Central memory CD8-positive, alpha-beta T cell (primary cell): ENCODE data around the gene PCDH12.
A peak's percentile ranks its signal among the peaks of the same experiment; 100 is the strongest.

Source experiments
- ATAC-seq: fragments of 150-1000 bp; cut with Tn5 transposase; replicated peaks from 2 replicates; pipeline ENCODE4 v1.10.0; 2022; ENCODE audit warnings: mild to moderate bottlenecking, moderate FRiP score, moderate number of reproducible peaks; ENCODE audit not compliant: poor library complexity, severe bottlenecking; ENCODE audit errors: extremely low read depth
- DNase-seq, 2 donors: peaks; one replicate each; pipeline ENCODE4 v3.0.0; 2021; ENCODE audit warnings: low spot score in 2 of 2
- H3K27ac Mint-ChIP-seq: one replicate; pipeline ENCODE4 v1.8.0; 2022; ENCODE audit warnings: low read depth, mild to moderate bottlenecking, moderate library complexity, mixed read lengths
- H3K27me3 Mint-ChIP-seq: one replicate; pipeline ENCODE4 v1.8.0; 2022; ENCODE audit warnings: mixed read lengths
- H3K36me3 Mint-ChIP-seq: one replicate; pipeline ENCODE4 v1.8.0; 2022; ENCODE audit warnings: mild to moderate bottlenecking, moderate library complexity, mixed read lengths; ENCODE audit not compliant: insufficient read depth
- H3K4me1 Mint-ChIP-seq: one replicate; pipeline ENCODE4 v1.8.0; 2022; ENCODE audit warnings: mixed read lengths
- H3K4me3 Mint-ChIP-seq: one replicate; pipeline ENCODE4 v1.8.0; 2022; ENCODE audit warnings: mild to moderate bottlenecking, moderate library complexity, mixed read lengths
- H3K9me3 Mint-ChIP-seq: one replicate; pipeline ENCODE4 v1.8.0; 2022; ENCODE audit warnings: mixed read lengths

PCDH12 gene

DNA sequence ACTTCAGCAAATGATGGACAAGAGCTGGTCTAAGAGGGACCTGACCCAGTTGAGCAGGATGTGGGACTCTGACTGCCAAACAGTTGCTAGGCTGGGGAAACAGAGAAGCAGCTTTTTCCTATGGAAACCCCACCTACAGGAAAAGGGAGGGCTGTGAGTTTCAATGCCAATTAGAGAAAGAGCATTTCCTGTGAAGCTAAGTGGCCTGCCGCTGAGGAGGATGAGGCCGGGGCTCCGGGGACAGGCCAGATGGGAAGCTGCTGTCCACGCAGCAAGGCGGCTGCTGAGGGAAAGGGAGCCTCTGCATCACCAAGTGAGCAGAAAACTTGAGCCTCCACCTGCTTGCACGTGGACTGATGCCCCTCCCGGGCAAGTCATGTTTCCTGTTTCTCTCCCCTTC is at the start of gene PCDH12:
Gene PCDH12 (minus strand): TSS at position 90 of the 400 bp plus-strand sequence. CDS start 351 bp downstream, outside the sequence.
- Mint-ChIP-seq H3K4me1 (peaks cover 46% of the 10 kb centered on the region), H3K36me3 (peaks cover 1% of the 10 kb centered on the region), H3K27me3 (no peaks in the 10 kb centered on the region), H3K4me3 (no peak within 1 kb of the TSS), H3K9me3 (no peaks in the 10 kb centered on the region), H3K27ac (no peak within 1 kb of the TSS)
- no peak for DNase-seq
- ATAC-seq: no peak

- Mint-ChIP-seq H3K36me3 (peaks cover 17% of the 10 kb centered on the region), H3K27me3 (no peaks in the 10 kb centered on the region), H3K9me3 (no peaks in the 10 kb centered on the region), H3K4me1 (peaks cover 36% of the 10 kb centered on the region), H3K27ac (peak overlapping the region; percentile 80), H3K4me3 (peak overlapping the region; percentile 29)
- no peak for DNase-seq
- no peak for ATAC-seq
These were observed 49.2 kb upstream of the PCDH12 start for GRCh38 chr5:142007237-142007544.

DNA sequence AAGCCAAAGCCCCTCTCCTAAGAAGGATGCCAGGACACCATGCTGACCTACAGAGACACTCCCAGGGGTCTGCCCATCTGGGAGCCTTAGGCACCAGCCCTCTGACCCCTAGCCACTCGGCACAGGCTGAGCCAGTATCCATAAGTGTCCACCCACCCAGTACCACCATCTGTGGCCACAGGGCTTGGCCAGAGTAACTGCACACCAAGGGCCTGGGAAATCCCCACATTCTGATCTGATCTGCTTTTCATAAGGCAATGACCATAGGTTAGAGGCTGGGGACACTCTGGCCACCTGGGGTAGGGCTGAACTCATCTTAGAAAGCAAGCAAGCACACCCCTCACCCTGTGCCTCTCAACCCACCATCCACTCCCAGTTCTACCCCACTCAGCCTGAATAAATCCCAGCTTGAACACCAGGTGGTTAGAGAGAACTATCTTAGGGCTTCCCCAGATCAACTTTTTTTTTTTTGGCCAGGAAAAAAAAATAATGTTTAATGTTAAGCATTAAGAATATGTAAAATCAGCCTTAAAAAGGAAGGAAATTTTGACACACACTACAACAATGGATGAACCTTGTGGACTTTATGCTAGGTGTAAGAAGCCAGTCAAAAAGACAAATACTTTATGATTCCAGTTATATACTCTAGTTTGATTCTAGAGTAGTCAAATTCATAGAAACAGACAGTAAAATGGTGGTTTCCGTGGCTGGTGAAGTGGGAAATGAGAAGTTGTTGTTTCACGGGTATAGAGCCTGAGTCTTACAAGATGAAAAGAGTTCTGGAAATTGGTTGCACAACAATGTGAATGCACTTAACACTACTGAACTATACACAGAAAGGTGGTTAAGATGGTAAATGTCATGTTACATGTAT is 48.6 kb upstream of the PCDH12 start:
- H3K36me3 Mint-ChIP-seq: peaks cover 13% of the 10 kb centered on the region
- peak overlapping the region; percentile 80 for H3K27ac Mint-ChIP-seq
- DNase-seq (peak in 1 of 2 donors; percentile 16), ATAC-seq (peak; percentile 88)
- peak overlapping the region; percentile 29 for H3K4me3 Mint-ChIP-seq
- H3K27me3 Mint-ChIP-seq: no peaks in the 10 kb centered on the region
- H3K4me1 Mint-ChIP-seq: peaks cover 30% of the 10 kb centered on the region
- H3K9me3 Mint-ChIP-seq: no peaks in the 10 kb centered on the region

DNA sequence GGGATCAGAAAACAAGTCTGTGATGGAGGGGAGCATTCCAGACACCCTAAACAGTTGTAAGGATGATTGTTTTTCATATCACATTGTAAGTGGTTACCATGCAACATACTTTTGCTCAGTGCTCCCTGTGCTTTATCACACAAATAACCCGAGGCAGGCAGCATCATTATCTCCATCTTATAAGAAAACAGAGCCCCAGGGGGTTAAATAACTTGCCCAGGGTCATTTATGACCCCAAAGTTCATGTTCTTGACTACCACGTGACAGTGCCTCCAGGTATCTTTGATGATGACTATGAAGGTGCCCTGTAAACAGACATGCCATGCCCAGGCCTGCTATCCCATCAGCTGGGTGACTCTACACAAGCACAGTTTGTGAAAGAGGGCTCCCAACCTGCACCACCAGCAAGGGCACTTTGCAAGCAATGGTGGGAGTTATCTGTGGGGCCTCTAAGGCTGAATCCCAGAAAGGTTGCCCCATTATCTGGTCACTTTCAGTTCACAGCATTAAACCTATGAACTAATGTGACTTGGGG is 45.3 kb upstream of the PCDH12 start:
- Mint-ChIP-seq H3K27me3 (no peaks in the 10 kb centered on the region), H3K27ac (no peak overlapping the region), H3K4me1 (peaks cover 24% of the 10 kb centered on the region), H3K4me3 (no peak overlapping the region), H3K36me3 (peaks cover 17% of the 10 kb centered on the region), H3K9me3 (no peaks in the 10 kb centered on the region)
- ATAC-seq: no peak
- no peak for DNase-seq

DNA sequence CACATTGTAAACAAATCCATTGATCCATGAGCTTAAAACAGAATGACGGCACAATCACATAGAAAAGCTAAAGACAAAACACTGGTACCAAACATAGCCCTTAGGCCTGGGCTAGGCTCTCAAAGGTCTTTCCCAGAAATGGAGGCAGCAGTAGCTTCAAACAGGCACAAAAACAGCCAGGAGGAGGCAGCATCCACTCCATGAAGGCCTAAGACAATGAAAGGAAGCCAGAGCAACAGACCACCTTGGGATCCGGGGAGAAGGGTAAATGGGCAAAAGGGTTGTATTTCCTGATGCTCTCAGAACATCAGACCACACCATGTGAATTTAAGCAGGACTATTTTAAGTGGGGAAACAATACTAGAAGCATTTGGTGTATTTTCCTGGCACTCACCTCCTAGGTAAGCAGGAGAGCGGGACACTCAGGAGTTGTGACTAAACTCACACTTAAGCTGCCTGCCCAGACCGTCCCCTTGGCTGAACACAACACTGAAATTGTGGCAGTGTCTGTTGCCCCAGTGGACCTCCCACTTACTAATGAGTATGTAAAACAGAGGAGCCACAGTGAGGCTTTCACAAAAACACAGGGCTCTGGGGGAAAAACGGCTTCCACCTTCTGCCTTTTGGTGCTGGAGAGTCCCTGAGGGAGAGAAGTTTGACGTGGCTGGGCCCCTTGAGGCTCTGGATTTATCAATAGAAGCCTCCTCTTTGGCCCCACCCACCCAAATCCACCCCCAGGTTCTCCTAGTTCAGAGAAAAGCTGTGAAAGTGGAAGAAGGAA is 42.9 kb upstream of the PCDH12 start:
- no peaks in the 10 kb centered on the region for H3K9me3 Mint-ChIP-seq
- no peaks in the 10 kb centered on the region for H3K4me1 Mint-ChIP-seq
- no peak for DNase-seq
- no peak for ATAC-seq
- no peaks in the 10 kb centered on the region for H3K27me3 Mint-ChIP-seq
- H3K36me3 Mint-ChIP-seq: peaks cover 13% of the 10 kb centered on the region
- no peak overlapping the region for H3K4me3 Mint-ChIP-seq
- H3K27ac Mint-ChIP-seq: peak overlapping the region; percentile 74

- H3K4me3 Mint-ChIP-seq: no peak overlapping the region
- H3K9me3 Mint-ChIP-seq: no peaks in the 10 kb centered on the region
- ATAC-seq: no peak
- DNase-seq: no peak
- H3K4me1 Mint-ChIP-seq: no peaks in the 10 kb centered on the region
- H3K27me3 Mint-ChIP-seq: no peaks in the 10 kb centered on the region
- H3K36me3 Mint-ChIP-seq: peaks cover 8% of the 10 kb centered on the region
- peak overlapping the region; percentile 74 for H3K27ac Mint-ChIP-seq
These were observed 42.2 kb upstream of the PCDH12 start for GRCh38 chr5:142000173-142000572.

DNA sequence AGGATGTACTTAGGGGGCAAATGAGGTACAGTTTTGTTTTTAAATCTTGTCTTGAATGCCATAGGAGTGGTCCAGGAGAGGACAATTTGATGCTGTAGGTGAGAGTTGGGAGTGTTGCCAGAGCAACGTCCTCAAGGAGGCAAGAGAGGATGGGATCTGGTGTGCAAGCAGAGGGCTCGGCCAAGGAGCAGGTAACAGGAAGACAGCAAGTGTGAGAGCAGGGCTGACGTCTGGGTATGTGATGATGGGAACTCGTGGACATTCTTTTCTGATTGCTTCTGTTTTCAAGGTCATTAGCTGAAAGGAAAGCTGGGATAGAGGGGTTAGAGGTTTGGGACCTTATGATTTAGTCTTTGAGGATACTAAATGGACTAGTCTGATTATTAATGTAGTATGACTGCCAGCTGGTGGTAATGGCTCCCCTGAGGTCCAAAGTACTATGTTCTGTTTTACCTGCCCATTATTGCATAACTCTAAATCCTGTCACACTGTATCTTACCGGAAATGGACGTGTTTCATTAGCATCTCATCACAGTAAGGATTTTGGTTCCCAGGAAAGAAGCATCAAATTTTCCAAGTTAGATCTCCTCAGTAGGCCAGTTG is 39.5 kb upstream of the PCDH12 start:
- H3K4me3 Mint-ChIP-seq: no peak overlapping the region

GRCh38 chr5:141995656-141996055 is 37.7 kb upstream of the PCDH12 start:
- H3K9me3 Mint-ChIP-seq: no peaks in the 10 kb centered on the region

More for the DNA sequence above, 39.5 kb upstream of the PCDH12 start:
- H3K27ac Mint-ChIP-seq: no peak overlapping the region
- no peak for ATAC-seq
- no peak for DNase-seq
- H3K36me3 Mint-ChIP-seq: peaks cover 8% of the 10 kb centered on the region
- peaks cover 6% of the 10 kb centered on the region for H3K4me1 Mint-ChIP-seq
- no peaks in the 10 kb centered on the region for H3K9me3 Mint-ChIP-seq
- no peaks in the 10 kb centered on the region for H3K27me3 Mint-ChIP-seq

DNA sequence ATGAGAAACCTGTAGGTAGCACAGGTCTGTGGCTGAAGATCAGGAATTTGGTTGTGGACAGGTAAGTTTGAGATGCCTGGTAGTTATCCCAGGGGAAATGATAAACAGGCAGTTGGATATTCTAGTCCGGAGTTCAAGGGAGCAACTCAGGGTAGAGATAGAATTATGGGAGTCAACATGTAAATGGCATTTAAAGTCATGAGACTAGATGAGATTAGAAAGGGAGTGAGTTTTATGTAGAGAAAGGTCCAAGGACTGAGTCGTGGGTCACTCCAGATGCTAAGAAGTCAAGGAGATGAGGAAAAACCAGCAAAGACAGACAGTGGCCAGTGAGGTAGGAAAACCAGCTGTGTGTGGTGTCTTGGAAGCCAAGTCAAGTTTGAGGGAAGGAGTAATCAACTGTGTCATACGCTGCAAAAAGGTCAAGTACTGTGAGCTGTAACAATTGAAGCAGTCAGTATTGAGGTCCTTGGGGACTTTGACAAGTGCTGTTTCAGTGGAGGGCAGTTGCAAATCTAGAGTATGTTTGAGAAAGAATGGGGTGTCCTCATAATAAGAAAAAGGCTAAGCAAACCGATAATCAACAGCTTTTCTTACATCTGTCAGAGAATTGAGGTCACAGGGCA is 36.6 kb upstream of the PCDH12 start:
- H3K4me1 Mint-ChIP-seq: peaks cover 6% of the 10 kb centered on the region
- H3K9me3 Mint-ChIP-seq: no peaks in the 10 kb centered on the region
- no peak for DNase-seq
- no peak overlapping the region for H3K4me3 Mint-ChIP-seq
- peak overlapping the region; percentile 56 for H3K27ac Mint-ChIP-seq
- no peaks in the 10 kb centered on the region for H3K27me3 Mint-ChIP-seq
- peaks cover 7% of the 10 kb centered on the region for H3K36me3 Mint-ChIP-seq
- no peak for ATAC-seq

More at GRCh38 chr5:141995656-141996055, 37.7 kb upstream of the PCDH12 start:
- Mint-ChIP-seq H3K4me1 (peaks cover 6% of the 10 kb centered on the region), H3K4me3 (no peak overlapping the region), H3K36me3 (peaks cover 11% of the 10 kb centered on the region), H3K27ac (no peak overlapping the region), H3K27me3 (no peaks in the 10 kb centered on the region)
- ATAC-seq (no peak), DNase-seq (no peak)

DNA sequence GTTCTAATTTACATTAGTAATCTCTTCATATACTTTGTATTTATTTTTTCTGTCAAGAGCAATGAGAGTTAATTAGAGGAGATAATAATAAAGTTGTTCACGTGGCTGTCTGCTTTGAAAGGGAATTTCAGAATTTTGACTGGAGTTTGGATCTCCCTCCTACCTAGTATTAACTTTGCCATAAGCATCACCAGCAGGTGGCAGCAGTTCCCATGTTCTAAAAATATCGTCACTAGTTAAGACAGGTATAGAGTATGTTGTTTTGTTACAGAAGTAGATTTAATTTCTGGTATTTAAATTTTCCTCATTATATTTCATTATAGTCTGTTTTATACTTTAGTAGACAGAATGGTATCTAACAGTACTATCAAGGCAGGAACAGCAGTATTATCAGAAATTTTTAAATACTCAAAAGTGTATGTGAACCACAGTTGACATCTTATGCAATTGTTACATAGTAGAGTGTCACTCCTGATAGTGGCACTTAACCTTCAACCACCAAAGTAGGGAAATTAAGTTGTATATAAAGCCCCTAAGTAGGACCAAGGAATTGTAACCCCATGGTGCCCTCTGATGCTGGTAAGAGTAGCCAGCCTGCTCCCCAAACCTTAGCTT is 34.5 kb upstream of the PCDH12 start:
- Mint-ChIP-seq H3K27me3 (no peaks in the 10 kb centered on the region), H3K36me3 (peaks cover 18% of the 10 kb centered on the region), H3K4me3 (no peak overlapping the region), H3K9me3 (no peaks in the 10 kb centered on the region), H3K27ac (no peak overlapping the region), H3K4me1 (peaks cover 10% of the 10 kb centered on the region)
- DNase-seq (peak; percentile 59 to 67), ATAC-seq (peak; percentile 86)

- Mint-ChIP-seq H3K27ac (peak overlapping the region; percentile 38), H3K9me3 (no peaks in the 10 kb centered on the region), H3K36me3 (peaks cover 39% of the 10 kb centered on the region), H3K27me3 (no peaks in the 10 kb centered on the region), H3K4me3 (no peak overlapping the region), H3K4me1 (peaks cover 16% of the 10 kb centered on the region)
- ATAC-seq: no peak
- no peak for DNase-seq
These were observed 31.7 kb upstream of the PCDH12 start for GRCh38 chr5:141989720-141990119.

DNA sequence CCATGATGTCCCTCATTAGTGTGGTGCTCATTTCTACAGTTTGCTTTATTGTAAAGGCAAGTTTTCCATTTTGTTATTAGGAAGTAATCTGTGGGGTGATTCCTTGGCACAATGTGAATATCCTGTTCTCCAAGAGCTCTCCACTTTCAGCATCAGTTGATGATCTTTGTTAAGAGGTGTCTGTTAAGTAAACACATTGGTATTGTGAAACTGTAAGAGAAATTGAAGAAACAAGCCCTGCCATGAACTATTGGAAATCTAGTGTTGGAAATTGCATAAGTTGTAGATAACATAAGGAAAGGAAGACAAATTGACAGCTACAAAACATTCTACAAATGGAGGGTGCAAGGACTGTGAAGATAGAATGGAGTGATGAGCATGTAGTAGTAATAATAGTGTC is 28.1 kb upstream of the PCDH12 start:
- Mint-ChIP-seq H3K4me1 (peaks cover 11% of the 10 kb centered on the region), H3K27me3 (no peaks in the 10 kb centered on the region), H3K27ac (peak overlapping the region; percentile 5), H3K9me3 (no peaks in the 10 kb centered on the region), H3K36me3 (peaks cover 59% of the 10 kb centered on the region), H3K4me3 (no peak overlapping the region)
- ATAC-seq (no peak), DNase-seq (no peak)
